Spleen (tissue), 11 donors: Measurements from ENCODE around the gene GATAD1. TPM values are rescaled to one million over a fixed set of nuclear protein-coding genes. Genes with fewer than 3 reads are reported as not detected.

Experiments
- DNase-seq: peaks from one replicate; pipeline ENCODE4 v3.0.0-alpha.2; 2020
- H3K27ac ChIP-seq, 8 donors: fragments of 200-600 bp; sonication (generic) in 7 of 8; 1 replicate in 4 of 8; 2 replicates in 4 of 8; pipeline versions ENCODE4 v1.5.0 to v1.8.0; 2016 to 2021; ENCODE audit warnings: inconsistent platforms in 4 of 8, mild to moderate bottlenecking in 4 of 8, moderate library complexity in 1 of 8
- H3K27me3 ChIP-seq, 7 donors: fragments of 200-600 bp; sonication (generic) in 6 of 7; replicated peaks in 1 of 7; 1 replicate in 4 of 7; 2 replicates in 3 of 7; pipeline versions ENCODE4 v1.5.0 to v1.8.0; 2016 to 2021; ENCODE audit warnings: inconsistent platforms in 3 of 7, mild to moderate bottlenecking in 1 of 7
- H3K36me3 ChIP-seq, 6 donors: fragments of 200-600 bp; sonication (generic) in 5 of 6; 1 replicate in 4 of 6; 2 replicates in 2 of 6; pipeline versions ENCODE4 v1.5.0 to v1.8.0; 2016 to 2021; ENCODE audit warnings: inconsistent platforms in 2 of 6
- H3K4me1 ChIP-seq, 6 donors: fragments of 200-600 bp; sonication (generic) in 5 of 6; 1 replicate in 3 of 6; 2 replicates in 3 of 6; pipeline versions ENCODE4 v1.5.0 to v1.8.0; 2016 to 2021; ENCODE audit warnings: inconsistent platforms in 3 of 6
- H3K4me3 ChIP-seq, 8 donors: fragments of 200-600 bp; sonication (generic) in 7 of 8; 1 replicate in 4 of 8; 2 replicates in 4 of 8; pipeline versions ENCODE4 v1.5.0 to v1.8.0; 2016 to 2021; ENCODE audit warnings: inconsistent platforms in 4 of 8, mild to moderate bottlenecking in 4 of 8, moderate library complexity in 2 of 8
- H3K9me3 ChIP-seq, 8 donors: fragments of 200-600 bp; sonication (generic) in 7 of 8; 1 replicate in 4 of 8; 2 replicates in 4 of 8; pipeline versions ENCODE4 v1.5.0 to v1.8.0; 2016 to 2021; ENCODE audit warnings: inconsistent platforms in 4 of 8
- CTCF ChIP-seq, 11 experiments: fragments of 200-600 bp in 7 of 11; fragments of 450-650 bp in 4 of 11; sonication (generic) in 4 of 11; IDR thresholded peaks in 8 of 11; conservative IDR thresholded peaks in 3 of 11; 1 replicate in 7 of 11; 2 replicates in 4 of 11; pipeline versions ENCODE4 v1.4.0 to v1.8.0; 2016 to 2021; ENCODE audit warnings: antibody characterized with exemption in 11 of 11, inconsistent platforms in 4 of 11, mild to moderate bottlenecking in 1 of 11
- POLR2A ChIP-seq, 3 donors: fragments of 450-650 bp; IDR thresholded peaks; one replicate each; pipeline ENCODE4 v1.5.1; 2017; ENCODE audit warnings: antibody characterized with exemption in 3 of 3, mild to moderate bottlenecking in 1 of 3
- POLR2AphosphoS5 ChIP-seq, 3 donors: sonication (generic); formaldehyde crosslinking; IDR thresholded peaks; one replicate each; pipeline ENCODE4 v1.5.1; 2017; ENCODE audit warnings: antibody characterized with exemption in 3 of 3
- WGBS, 5 donors: extraction: QIAGEN DNeasy Blood & Tissue Kit in 3 of 5; methylation state at CpG; one replicate each; pipeline versions ENCODE4 v1.1.5 to v1.1.7; 2013 to 2018; 5-methylcytosine and 5-hydroxymethylcytosine counted together
- intact Hi-C: fragments of 100-400 bp; cut with DNase I; formaldehyde crosslinking; loops from one replicate; pipeline ENCODE4 v1.15.0; 2023; ENCODE audit warnings: low total_unique reads
- polyA plus RNA-seq, 3 donors: library from polyadenylated mRNA; stranded (reverse); fragments of 200-250 nt; gene quantifications; one replicate each; pipeline ENCODE4 v1.2.1, GENCODE V29; 2013
- total RNA-seq, 7 donors: library from RNA; depleted of rRNA in 3 of 7; stranded (reverse); fragments of >200 nt in 3 of 7; fragmentation: NEBNext Ultra II Directional in 4 of 7; extraction: Animal tissue kit (Norgen Biotek cat#: 25700) in 4 of 7; gene quantifications; one replicate each; pipeline versions ENCODE4 v1.1.0 to v1.2.1, GENCODE V29; 2016 to 2021
- donor health status: healthy with polysubstance abuse.
- donor health status: DM: no; HTN: no; CAD: no; lungs with moderate emphysema.
- donor health status: DM: no; HTN: no; CAD: no.
- donor health status: Bipolar disorder and iron deficiency.
- donor health status: healthy.
- donor health status: DM: no; HTN: no; CAD: no.
- donor health status: DM: yes; HTN: yes; CAD: no.

The GATAD1 gene
- total and polyA plus RNA-seq, 10 donors: 14.2 to 56.9 (median 35.6) TPM

DNA sequence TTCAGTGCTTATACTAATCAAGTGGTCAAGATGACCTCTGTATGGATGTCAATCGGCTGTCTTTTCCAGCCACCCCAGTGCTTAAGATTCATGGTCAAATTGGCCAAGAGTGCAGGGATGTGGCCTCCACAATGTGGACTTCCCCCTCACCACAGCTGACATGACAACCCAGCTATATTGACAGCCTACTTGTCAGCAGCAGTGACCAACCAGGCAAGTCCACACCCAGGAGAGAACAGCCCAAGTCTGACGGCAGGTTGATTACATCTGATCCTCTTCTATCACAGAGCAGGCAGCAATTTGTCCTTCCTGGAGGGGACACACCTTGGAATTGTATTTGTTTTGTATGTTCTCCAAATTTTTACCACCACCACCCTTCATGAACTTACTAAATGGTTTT lies 38.7 kb downstream of the GATAD1 start:
- Histone ChIP-seq H3K4me1 (no peaks in the 10 kb centered on the region), H3K4me3 (no peak overlapping the region), H3K36me3 (peaks cover 3 to 71% (median 56%) of the 10 kb centered on the region in 6 donors), H3K27me3 (no peaks in the 10 kb centered on the region), H3K9me3 (no peaks in the 10 kb centered on the region), H3K27ac (no peak overlapping the region)
- DNase-seq: no peak
- TF ChIP-seq POLR2A (IDR thresholded peaks at IDR 0.05) (no peak), CTCF (IDR thresholded peaks at IDR 0.05 in 8 of 11, conservative IDR thresholded peaks at IDR 0.05 in 3 of 11) (no peak), POLR2AphosphoS5 (IDR thresholded peaks at IDR 0.05) (no peak)
- 85 to 96% (median 91%) methylated on average over 2 of the region's 2 CpGs for WGBS, 5 donors
- intact Hi-C loops: no loop called here

DNA sequence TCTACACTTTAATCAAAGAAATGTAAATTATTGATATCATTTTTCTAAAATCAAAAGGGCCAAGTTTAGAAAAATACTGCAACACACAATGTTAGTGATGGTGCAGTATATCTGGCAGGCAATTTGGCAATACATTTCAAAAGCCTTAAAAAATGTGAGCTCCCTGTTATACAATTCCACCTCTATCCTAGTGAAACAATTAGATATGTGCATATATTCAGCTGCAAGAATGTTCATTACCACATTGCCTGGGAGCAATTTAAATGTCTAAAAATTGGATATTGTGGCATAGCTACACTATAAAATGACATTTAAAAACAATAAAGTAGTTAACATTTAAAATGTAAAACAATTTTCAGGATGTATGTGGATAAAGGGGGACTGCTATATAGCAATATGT lies 40.5 kb downstream of the GATAD1 start:
- no peaks in the 10 kb centered on the region for H3K27me3 ChIP-seq
- no peak for TF ChIP-seq CTCF (IDR thresholded peaks at IDR 0.05 in 8 of 11, conservative IDR thresholded peaks at IDR 0.05 in 3 of 11)
- no peak for TF ChIP-seq POLR2A (IDR thresholded peaks at IDR 0.05)
- TF ChIP-seq POLR2AphosphoS5 (IDR thresholded peaks at IDR 0.05): no peak
- H3K27ac ChIP-seq: no peak overlapping the region
- H3K4me3 ChIP-seq: no peak overlapping the region
- intact Hi-C loops: no loop called here
- DNase-seq: no peak
- no peaks in the 10 kb centered on the region for H3K9me3 ChIP-seq
- H3K36me3 ChIP-seq: peaks cover 3 to 89% (median 73%) of the 10 kb centered on the region in 6 donors
- no peaks in the 10 kb centered on the region for H3K4me1 ChIP-seq

DNA sequence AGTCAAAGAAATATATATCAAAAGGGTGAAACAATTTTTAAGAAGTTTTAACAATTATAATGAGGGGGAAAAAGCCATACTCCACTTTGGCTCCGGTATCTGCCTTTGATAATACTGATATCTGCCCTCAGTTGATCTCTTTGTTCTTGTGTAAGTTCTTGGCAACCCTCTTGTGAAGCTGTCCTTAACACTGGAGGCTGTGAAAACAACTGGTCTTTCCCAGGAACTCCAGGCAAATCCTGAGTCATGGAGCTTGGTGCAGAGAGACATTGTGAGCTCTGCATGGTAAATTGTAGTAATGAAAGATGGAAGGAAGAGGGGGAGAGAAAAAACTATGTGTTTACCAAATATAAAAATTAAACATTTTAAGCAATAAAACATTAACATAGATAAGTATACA lies 42.4 kb downstream of the GATAD1 start:
- DNase-seq: no peak
- H3K4me3 ChIP-seq: no peak overlapping the region
- H3K27me3 ChIP-seq: no peaks in the 10 kb centered on the region
- TF ChIP-seq CTCF (IDR thresholded peaks at IDR 0.05 in 8 of 11, conservative IDR thresholded peaks at IDR 0.05 in 3 of 11) (no peak), POLR2A (IDR thresholded peaks at IDR 0.05) (no peak), POLR2AphosphoS5 (IDR thresholded peaks at IDR 0.05) (no peak)
- 91 to 100% (median 100%) methylated on average over 1 of the region's 1 CpG for WGBS, 5 donors
- intact Hi-C loops: no loop called here
- H3K36me3 ChIP-seq: peaks cover 3 to 100% (median 90%) of the 10 kb centered on the region in 6 donors
- H3K4me1 ChIP-seq: no peaks in the 10 kb centered on the region
- no peaks in the 10 kb centered on the region for H3K9me3 ChIP-seq
- no peak overlapping the region for H3K27ac ChIP-seq

- no peaks in the 10 kb centered on the region for H3K27me3 ChIP-seq
- TF ChIP-seq CTCF (IDR thresholded peaks at IDR 0.05 in 8 of 11, conservative IDR thresholded peaks at IDR 0.05 in 3 of 11): no peak
- no peak for TF ChIP-seq POLR2AphosphoS5 (IDR thresholded peaks at IDR 0.05)
- no peak for TF ChIP-seq POLR2A (IDR thresholded peaks at IDR 0.05)
- peaks cover 0 to 100% (median 66%) of the 10 kb centered on the region in 6 donors for H3K36me3 ChIP-seq
- intact Hi-C loops: no loop called here
- no peaks in the 10 kb centered on the region for H3K4me1 ChIP-seq
- no peak for DNase-seq
- no peak overlapping the region for H3K4me3 ChIP-seq
- 91 to 99% (median 94%) methylated on average over 2 of the region's 2 CpGs for WGBS, 5 donors
- H3K9me3 ChIP-seq: no peaks in the 10 kb centered on the region
- H3K27ac ChIP-seq: no peak overlapping the region
Measured at GRCh38 chr7:92496876-92497275, 49.6 kb downstream of the GATAD1 start.
